Mesothelial cell of epicardium (in vitro differentiated cells): ENCODE results near the gene GPER1. TPM values are rescaled to one million over a fixed set of nuclear protein-coding genes. Genes with fewer than 3 reads are reported as not detected.

ENCODE experiments used
- DNase-seq, 2 experiments: peaks; one replicate each; pipeline ENCODE4 v3.0.0; 2021; ENCODE audit warnings: low spot score in 2 of 2; ENCODE audit not compliant: unreplicated experiment in 2 of 2
- H3K27ac Mint-ChIP-seq: 2 replicates; pipeline ENCODE4 v1.8.0; 2021; ENCODE audit warnings: mixed read lengths
- H3K27me3 Mint-ChIP-seq: 2 replicates; pipeline ENCODE4 v1.8.0; 2021; ENCODE audit warnings: low read depth, mixed read lengths
- H3K36me3 Mint-ChIP-seq: 2 replicates; pipeline ENCODE4 v1.8.0; 2021; ENCODE audit warnings: mixed read lengths
- H3K4me1 Mint-ChIP-seq: 2 replicates; pipeline ENCODE4 v1.8.0; 2021; ENCODE audit warnings: mixed read lengths
- H3K4me3 Mint-ChIP-seq: 2 replicates; pipeline ENCODE4 v1.8.0; 2021; ENCODE audit warnings: mild to moderate bottlenecking, moderate library complexity, mixed read lengths
- H3K9me3 Mint-ChIP-seq: 2 replicates; pipeline ENCODE4 v1.8.0; 2021; ENCODE audit warnings: mixed read lengths
- total RNA-seq: library from RNA; stranded (reverse); gene quantifications from 3 replicates; pipeline ENCODE4 v1.2.1, GENCODE V29; 2021
- TF ChIP-seq, protein P1 (sequence below): fragments of 200-600 bp; sonication (generic); IDR thresholded peaks from one replicate; pipeline ENCODE4 v1.5.0; 2021; ENCODE audit warnings: antibody characterized with exemption; ENCODE audit not compliant: unreplicated experiment

The GPER1 gene
- total RNA-seq, 1 donor from 2014 or later = 2.1 TPM

DNA sequence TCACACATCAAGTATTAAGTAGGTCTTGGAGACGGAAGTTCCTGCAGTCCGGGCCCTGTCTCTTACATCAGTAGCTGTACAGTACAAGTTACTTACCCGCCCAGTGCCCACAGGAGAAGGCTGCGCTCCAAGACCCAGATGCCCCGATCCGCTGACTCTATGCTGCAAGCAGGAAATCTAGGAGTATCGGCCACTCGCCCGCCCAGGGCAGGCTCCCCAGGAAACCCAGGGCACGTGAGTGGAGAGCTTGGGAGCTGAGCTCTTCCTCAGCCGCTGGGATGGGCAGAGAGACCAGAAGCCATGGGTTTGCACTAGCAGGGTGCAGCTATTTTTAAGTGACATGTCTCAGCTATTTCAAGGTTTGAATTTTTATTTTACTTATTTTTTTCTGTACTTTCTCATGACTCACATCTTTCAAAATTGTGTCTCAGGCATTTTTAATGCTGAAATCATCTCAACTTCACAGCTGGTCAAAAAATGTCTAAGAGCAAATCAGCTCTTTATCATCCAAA lies 1.9 kb upstream of the GPER1 start:
- peaks cover 1% of the 10 kb centered on the region for H3K36me3 Mint-ChIP-seq
- H3K9me3 Mint-ChIP-seq = no peaks in the 10 kb centered on the region
- no peak overlapping the region for H3K4me3 Mint-ChIP-seq
- peaks cover 42% of the 10 kb centered on the region for H3K4me1 Mint-ChIP-seq
- H3K27me3 Mint-ChIP-seq = no peaks in the 10 kb centered on the region
- TF ChIP-seq, protein P1, sequence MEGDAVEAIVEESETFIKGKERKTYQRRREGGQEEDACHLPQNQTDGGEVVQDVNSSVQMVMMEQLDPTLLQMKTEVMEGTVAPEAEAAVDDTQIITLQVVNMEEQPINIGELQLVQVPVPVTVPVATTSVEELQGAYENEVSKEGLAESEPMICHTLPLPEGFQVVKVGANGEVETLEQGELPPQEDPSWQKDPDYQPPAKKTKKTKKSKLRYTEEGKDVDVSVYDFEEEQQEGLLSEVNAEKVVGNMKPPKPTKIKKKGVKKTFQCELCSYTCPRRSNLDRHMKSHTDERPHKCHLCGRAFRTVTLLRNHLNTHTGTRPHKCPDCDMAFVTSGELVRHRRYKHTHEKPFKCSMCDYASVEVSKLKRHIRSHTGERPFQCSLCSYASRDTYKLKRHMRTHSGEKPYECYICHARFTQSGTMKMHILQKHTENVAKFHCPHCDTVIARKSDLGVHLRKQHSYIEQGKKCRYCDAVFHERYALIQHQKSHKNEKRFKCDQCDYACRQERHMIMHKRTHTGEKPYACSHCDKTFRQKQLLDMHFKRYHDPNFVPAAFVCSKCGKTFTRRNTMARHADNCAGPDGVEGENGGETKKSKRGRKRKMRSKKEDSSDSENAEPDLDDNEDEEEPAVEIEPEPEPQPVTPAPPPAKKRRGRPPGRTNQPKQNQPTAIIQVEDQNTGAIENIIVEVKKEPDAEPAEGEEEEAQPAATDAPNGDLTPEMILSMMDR = no peak
- H3K27ac Mint-ChIP-seq = no peak overlapping the region
- DNase-seq = no peak

DNA sequence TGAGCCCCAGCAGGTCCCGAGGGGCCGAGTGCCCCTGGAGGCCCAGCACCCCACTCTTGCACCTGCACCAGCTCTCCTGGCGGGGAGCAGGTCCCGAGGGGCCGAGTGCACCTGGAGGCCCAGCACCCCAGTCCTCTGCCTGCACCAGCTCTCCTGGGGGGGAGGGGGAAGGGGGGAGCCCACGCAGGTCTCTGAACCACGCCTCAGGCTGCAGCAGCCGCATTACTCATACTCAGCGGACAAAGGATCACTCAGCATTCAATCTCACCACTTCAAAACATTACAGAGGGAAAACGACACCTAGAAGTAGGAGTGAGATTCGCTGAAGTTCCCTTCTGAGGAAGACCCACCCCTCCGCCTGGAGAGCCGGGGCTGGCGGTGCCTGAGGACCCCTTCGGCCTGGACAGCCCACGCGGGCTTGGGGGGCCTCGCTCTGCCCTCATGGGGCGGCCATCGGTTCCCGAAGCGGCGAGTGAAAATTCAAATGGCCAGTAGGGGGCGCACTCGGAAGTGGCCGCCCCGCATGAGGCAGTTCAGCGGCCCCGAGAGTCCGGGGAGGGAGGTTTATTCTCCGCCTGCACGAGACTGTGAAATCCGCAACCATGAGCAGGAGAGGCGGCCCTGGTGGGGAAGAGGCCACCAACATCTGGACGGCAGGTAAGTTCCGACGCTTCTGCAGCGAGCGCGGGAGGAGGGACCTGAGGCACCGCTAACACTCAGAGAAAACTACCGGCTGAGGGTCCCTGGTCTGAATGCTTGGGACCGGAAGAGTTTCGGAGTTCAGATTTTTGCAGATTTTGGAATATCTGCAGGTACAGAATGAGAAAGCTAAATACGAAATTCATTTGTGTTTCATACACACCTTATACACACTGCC lies 1.1 kb upstream of the GPER1 start:
- H3K36me3 Mint-ChIP-seq = peaks cover 4% of the 10 kb centered on the region
- H3K9me3 Mint-ChIP-seq = no peaks in the 10 kb centered on the region
- peak overlapping the region; percentile 71 for H3K27ac Mint-ChIP-seq
- peak overlapping the region; percentile 76 for H3K4me3 Mint-ChIP-seq
- H3K27me3 Mint-ChIP-seq = no peaks in the 10 kb centered on the region
- peak; percentile 57 to 85 for DNase-seq
- TF ChIP-seq, protein P1 = peak; percentile 100
- peaks cover 39% of the 10 kb centered on the region for H3K4me1 Mint-ChIP-seq

DNA sequence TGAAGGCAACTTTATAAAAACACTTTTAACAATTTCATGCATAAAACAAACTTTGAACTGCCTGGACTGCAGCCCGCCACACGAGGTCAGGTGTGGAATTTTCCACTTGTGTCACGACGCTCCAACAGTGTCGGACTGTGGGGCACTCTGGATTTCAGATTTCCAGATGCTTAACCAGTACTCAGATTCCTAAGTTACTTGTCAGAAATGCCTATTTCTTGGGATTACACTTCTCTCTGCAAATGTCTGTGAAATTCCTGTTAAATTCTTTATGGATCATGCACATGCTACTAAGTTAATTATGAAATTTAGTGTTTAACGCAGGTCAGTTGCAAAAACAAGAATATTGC lies 473 bp upstream of the GPER1 start:
- TF ChIP-seq, protein P1 = no peak
- H3K36me3 Mint-ChIP-seq = peaks cover 8% of the 10 kb centered on the region
- H3K4me3 Mint-ChIP-seq = peak overlapping the region; percentile 76
- peaks cover 33% of the 10 kb centered on the region for H3K4me1 Mint-ChIP-seq
- no peak for DNase-seq
- no peaks in the 10 kb centered on the region for H3K27me3 Mint-ChIP-seq
- no peaks in the 10 kb centered on the region for H3K9me3 Mint-ChIP-seq
- peak overlapping the region; percentile 71 for H3K27ac Mint-ChIP-seq

DNA sequence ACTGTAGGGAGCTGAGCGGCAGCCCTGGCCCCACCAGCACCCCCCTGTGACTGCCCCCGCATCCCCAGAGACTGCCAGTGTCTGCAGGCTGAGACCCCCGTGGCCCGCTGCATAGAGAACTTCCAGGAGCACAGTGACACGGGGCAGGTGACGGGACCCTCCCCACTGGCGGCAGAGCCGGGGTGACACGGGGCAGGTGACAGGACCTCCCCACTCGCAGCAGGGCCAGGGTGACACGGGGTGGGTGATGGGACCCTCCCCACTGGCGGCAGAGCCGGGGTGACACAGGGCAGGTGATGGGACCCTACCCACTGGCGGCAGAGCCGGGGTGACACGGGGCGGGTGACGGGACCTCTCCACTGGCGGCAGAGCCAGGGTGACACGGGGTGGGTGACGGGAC lies 2.3 kb downstream of the GPER1 start:
- peaks cover 14% of the 10 kb centered on the region for H3K36me3 Mint-ChIP-seq
- TF ChIP-seq, protein P1 = no peak
- no peaks in the 10 kb centered on the region for H3K27me3 Mint-ChIP-seq
- DNase-seq = no peak
- H3K4me1 Mint-ChIP-seq = peaks cover 36% of the 10 kb centered on the region
- H3K4me3 Mint-ChIP-seq = no peak overlapping the region
- H3K27ac Mint-ChIP-seq = no peak overlapping the region
- H3K9me3 Mint-ChIP-seq = no peaks in the 10 kb centered on the region

DNA sequence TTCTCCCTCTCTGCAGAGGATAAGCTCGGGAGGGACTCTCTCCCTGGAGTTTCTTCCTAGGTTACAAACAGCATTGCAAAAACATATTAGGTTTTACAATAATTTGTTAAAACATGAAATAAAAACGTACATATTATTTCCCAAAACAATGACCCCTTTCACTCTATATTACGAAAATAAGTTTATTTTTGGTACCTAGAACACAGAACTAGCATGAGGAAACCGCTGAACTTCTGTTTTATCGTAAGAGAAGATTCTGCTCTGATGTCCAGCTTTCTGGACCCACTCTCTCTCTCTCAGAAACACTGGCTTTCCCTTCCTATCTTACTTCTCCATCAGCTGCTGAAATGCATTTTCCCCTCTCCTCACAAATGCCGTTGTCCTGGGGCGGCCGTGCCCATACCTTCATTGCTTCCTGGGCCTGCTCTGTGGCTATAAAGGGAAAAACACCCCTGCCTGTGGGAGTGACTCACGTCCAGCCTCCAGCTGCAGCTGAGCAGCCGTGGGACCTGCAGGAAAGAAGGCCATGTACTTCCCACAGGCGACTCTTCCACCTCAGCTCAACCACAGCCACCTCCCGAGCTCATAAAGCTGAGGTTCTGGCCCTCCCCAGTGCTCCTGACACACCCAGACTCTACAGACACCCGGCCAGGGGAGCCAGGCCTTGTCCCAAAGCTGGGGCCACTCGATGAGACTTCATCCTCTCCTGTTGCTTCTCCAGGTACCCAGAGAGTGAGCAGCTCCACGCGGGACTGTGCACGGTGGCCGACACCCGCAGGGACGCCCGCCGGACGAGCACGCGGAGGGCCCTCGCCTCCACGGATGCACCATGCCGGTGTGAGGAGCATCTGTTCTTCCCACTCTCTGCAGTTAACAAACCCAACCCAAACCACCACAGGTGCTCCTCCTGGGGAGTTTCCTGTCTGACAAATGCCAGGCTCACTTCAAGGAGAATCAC lies 3.1 kb downstream of the GPER1 start:
- TF ChIP-seq, protein P1 = no peak
- no peak overlapping the region for H3K4me3 Mint-ChIP-seq
- DNase-seq = no peak
- H3K4me1 Mint-ChIP-seq = peaks cover 43% of the 10 kb centered on the region
- peak overlapping the region; percentile 59 for H3K27ac Mint-ChIP-seq
- H3K9me3 Mint-ChIP-seq = no peaks in the 10 kb centered on the region
- no peaks in the 10 kb centered on the region for H3K27me3 Mint-ChIP-seq
- peaks cover 14% of the 10 kb centered on the region for H3K36me3 Mint-ChIP-seq
